LNCAP (cell line): ENCODE data around the gene TJAP1.

ENCODE experiments used
- TF ChIP-seq, protein P1 (sequence below): fragments of 450-650 bp; IDR thresholded peaks from 2 replicates; pipeline ENCODE4 v1.5.1; 2017; ENCODE audit warnings: mild to moderate bottlenecking

Gene TJAP1

DNA sequence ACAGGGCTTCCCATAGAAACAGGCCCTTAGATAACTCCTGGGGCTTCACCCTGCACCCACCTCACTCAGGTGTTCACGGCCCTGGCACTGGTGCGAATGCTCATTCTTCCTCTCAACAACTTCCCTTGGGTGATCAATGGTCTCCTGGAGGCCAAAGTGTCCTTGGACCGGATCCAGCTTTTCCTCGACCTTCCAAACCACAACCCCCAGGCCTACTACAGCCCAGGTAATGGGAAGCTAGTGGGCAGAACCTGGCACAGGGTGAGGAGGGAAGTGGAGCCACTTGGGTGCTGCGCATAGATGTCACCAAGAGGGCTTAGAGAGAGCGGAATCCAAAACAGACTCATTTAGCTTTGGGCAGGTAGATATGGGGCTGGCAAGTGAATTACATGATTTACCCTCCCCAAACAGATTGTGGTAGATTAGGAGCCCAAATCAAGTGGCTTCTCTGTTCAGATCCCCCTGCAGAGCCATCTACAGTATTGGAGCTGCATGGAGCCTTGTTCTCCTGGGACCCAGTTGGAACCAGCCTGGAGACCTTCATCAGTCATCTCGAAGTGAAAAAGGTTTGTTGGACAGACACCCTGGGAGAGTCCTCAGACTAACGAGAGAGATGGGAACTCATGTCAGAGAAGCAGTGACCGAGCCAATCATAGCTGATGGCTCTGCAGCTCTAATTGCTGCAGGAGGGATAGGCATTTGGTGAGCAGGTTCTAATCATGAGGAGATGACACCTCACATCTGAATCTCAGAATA is 41.5 kb upstream of the TJAP1 start:
- TF ChIP-seq, protein P1, sequence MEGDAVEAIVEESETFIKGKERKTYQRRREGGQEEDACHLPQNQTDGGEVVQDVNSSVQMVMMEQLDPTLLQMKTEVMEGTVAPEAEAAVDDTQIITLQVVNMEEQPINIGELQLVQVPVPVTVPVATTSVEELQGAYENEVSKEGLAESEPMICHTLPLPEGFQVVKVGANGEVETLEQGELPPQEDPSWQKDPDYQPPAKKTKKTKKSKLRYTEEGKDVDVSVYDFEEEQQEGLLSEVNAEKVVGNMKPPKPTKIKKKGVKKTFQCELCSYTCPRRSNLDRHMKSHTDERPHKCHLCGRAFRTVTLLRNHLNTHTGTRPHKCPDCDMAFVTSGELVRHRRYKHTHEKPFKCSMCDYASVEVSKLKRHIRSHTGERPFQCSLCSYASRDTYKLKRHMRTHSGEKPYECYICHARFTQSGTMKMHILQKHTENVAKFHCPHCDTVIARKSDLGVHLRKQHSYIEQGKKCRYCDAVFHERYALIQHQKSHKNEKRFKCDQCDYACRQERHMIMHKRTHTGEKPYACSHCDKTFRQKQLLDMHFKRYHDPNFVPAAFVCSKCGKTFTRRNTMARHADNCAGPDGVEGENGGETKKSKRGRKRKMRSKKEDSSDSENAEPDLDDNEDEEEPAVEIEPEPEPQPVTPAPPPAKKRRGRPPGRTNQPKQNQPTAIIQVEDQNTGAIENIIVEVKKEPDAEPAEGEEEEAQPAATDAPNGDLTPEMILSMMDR: no peak

DNA sequence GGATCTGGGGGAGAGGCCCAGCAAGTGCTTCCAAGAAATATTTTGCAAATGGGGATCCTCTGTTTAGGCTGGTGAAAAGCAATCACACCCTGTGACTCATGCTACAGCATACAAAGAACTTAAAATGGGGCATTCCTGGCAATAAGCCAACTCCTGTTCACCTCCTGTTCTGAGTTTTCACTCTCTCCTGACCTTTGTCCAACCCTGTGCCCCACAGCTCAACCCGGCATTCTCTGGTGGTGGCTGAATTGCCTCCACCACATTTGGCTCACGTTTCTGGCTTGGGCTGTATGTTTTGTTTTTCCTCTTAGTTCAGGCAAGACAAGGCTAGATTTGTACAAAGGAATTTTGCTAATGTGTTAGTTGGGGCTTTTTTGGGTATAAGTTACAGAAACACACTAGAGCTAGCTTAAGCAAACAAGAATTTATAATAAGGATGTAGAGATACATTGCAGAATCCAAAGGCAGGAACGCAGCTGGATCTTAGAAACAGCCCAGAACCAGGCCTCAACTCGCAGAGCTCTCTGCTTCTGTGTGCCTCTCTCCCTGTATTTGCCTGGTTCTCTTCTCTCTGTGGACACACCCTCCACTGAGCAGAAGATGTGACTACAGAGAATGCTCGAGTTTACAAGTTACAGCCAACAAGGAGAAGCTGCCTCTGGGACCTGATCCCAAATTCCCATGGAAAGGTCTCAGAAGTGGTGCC is 40.6 kb upstream of the TJAP1 start:
- TF ChIP-seq, protein P1: no peak

DNA sequence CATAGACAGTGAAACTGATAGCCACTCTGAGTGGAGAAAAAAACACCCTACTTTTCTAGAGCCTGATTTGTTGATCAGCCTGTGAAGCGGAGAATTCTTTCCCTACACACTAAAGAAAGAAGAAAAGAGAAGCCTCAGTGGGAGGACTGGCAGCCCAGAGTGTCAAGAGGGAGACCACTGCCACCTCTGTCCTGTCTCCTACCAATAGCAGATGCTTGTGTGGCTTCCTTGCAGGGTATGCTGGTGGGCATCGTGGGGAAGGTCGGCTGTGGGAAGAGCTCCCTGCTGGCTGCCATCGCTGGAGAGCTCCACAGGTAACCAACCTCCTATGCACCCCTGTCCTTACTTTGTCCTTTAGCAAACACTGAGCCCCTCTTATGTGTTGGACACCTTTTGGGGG is 39.7 kb upstream of the TJAP1 start:
- TF ChIP-seq, protein P1: no peak

DNA sequence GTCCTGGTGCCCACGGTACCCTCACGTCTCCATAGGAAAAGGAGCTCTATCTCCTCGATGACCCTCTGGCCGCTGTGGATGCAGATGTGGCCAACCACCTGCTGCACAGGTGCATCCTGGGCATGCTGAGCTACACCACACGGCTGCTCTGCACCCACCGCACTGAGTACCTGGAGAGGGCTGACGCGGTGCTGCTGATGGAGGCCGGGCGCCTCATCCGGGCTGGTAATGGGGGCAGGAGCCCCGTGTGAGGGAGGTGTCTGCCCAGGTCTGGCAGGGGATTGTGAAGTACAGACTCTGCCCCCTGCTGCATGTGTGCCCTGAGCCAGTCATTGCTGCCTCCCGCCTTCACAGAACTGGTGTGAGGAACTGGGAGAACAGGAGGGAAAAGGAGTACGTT is 34.4 kb upstream of the TJAP1 start:
- TF ChIP-seq, protein P1: no peak

DNA sequence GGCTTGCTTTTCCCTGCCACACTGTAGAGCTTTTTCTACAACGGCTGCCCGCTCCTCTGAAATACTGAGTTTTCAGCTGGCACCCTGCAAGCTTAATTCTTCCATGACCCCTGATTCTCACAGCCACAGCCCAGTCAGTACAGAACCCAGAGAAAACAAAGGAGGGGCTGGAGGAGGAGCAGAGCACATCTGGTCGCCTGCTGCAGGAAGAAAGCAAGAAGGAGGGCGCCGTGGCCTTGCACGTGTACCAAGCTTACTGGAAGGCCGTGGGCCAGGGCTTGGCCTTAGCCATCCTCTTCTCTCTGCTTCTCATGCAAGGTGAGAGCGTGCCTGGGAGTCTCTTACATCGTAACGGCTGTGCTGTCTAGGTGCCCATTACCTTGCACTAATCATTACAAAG is 33.3 kb upstream of the TJAP1 start:
- TF ChIP-seq, protein P1: no peak

DNA sequence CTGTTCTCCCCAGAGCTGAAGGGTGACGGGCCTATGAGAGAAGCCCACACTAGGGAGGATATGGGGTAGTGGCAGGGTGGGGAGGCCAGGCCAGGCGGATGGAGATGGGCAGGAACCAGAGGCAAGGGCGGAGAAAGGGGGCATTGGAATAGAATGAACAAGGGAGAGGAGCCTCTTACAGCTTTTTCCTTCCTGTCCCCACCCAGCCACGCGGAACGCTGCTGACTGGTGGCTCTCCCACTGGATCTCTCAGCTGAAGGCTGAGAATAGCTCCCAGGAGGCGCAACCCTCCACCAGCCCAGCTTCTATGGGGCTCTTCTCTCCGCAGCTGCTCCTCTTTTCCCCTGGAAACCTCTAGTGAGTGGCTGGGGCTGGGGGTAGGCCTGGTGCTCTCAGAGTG is 32.8 kb upstream of the TJAP1 start:
- TF ChIP-seq, protein P1: no peak

DNA sequence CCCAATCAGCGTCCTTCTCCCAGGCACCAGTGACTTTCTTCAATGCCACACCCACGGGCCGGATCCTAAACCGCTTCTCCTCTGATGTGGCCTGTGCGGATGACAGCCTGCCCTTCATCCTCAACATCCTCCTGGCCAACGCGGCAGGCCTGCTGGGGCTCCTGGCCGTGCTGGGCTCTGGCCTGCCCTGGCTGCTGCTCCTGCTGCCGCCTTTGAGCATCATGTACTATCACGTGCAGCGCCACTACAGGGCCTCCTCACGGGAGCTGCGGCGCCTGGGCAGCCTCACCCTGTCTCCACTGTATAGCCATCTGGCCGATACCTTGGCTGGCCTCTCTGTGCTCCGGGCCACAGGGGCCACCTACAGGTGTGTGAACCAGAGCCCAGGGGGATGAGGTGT is 31.8 kb upstream of the TJAP1 start:
- TF ChIP-seq, protein P1: no peak
